B cell (primary cell): ENCODE results near the gene GLG1. TPM values are rescaled to one million over a fixed set of nuclear protein-coding genes. Genes with fewer than 3 reads are reported as not detected.
A peak's percentile ranks its signal among the peaks of the same experiment; 100 is the strongest.

Experiments used
- ATAC-seq: fragments of 200-7000 bp; cut with Tn5 transposase; one replicate; pipeline ENCODE4 v1.10.0; 2021; ENCODE audit warnings: low read depth, mild to moderate bottlenecking, moderate number of reproducible peaks, moderate library complexity
- CTCF ChIA-PET: fragments of 350-600 bp; sonication (Branson Sonifier 250); formaldehyde crosslinking; loops from one replicate; lab custom pipeline; 2021; ENCODE audit warnings: antibody characterized with exemption, inconsistent platforms; lab: Charles Lee
- POLR2A ChIA-PET: fragments of 350-600 bp; sonication (Branson Sonifier 250); formaldehyde crosslinking; loops from one replicate; lab custom pipeline; 2021; ENCODE audit warnings: antibody characterized with exemption; lab: Charles Lee
- DNase-seq: peaks from one replicate; pipeline ENCODE4 v3.0.0; 2013
- H2AFZ ChIP-seq: 2 replicates; pipeline ENCODE4 v1.6.1; 2012; ENCODE audit warnings: mild to moderate bottlenecking, low read depth, low read length; ENCODE audit not compliant: insufficient read depth, poor library complexity, severe bottlenecking
- H3K27ac ChIP-seq, 2 donors: 1 replicate in 1 of 2; 2 replicates in 1 of 2; pipeline ENCODE4 v1.5.1; 2012 to 2013; ENCODE audit warnings: low read length in 2 of 2, mild to moderate bottlenecking in 2 of 2, moderate library complexity in 1 of 2
- H3K27me3 ChIP-seq, 4 experiments: fragments of 200-600 bp in 1 of 4; sonication (generic) in 1 of 4; replicated peaks in 1 of 4; 1 replicate in 2 of 4; 2 replicates in 2 of 4; pipeline versions ENCODE4 v1.6.1 to v1.7.0; 2013 to 2016; ENCODE audit warnings: low read length in 3 of 4, mild to moderate bottlenecking in 2 of 4, mixed read lengths in 1 of 4, moderate library complexity in 1 of 4; ENCODE audit not compliant: insufficient read depth in 4 of 4, control insufficient read depth in 3 of 4; ENCODE audit errors: control extremely low read depth in 1 of 4
- H3K36me3 ChIP-seq, 2 experiments: replicated peaks in 1 of 2; 1 replicate in 1 of 2; 2 replicates in 1 of 2; pipeline versions ENCODE4 v1.6.1 to v1.7.1; 2013; ENCODE audit warnings: low read length in 1 of 2; ENCODE audit not compliant: insufficient read depth in 2 of 2, control insufficient read depth in 1 of 2; ENCODE audit errors: control extremely low read depth in 1 of 2, extremely low read depth in 1 of 2
- H3K4me1 ChIP-seq, 2 donors: fragments of 200-600 bp in 1 of 2; sonication (generic) in 1 of 2; 1 replicate in 1 of 2; 2 replicates in 1 of 2; pipeline versions ENCODE4 v1.5.1 to v1.6.1; 2013 to 2017; ENCODE audit warnings: low read length in 2 of 2; ENCODE audit not compliant: control insufficient read depth in 2 of 2, insufficient read depth in 2 of 2
- H3K4me2 ChIP-seq: replicated peaks from 2 replicates; pipeline ENCODE3; 2012; ENCODE audit warnings: mild to moderate bottlenecking, low read depth, low read length; ENCODE audit not compliant: poor library complexity, severe bottlenecking
- H3K4me3 ChIP-seq, 5 experiments: fragments of 200-600 bp in 1 of 5; sonication (generic) in 1 of 5; 1 replicate in 3 of 5; 2 replicates in 2 of 5; pipeline versions ENCODE4 v1.5.1 to v1.7.0; 2011 to 2016; ENCODE audit warnings: low read length in 4 of 5, mild to moderate bottlenecking in 4 of 5, low read depth in 2 of 5, control low read depth in 1 of 5, moderate library complexity in 1 of 5; ENCODE audit not compliant: insufficient read depth in 1 of 5; ENCODE audit errors: control extremely low read depth in 1 of 5, extremely low read depth in 1 of 5
- H3K79me2 ChIP-seq: fragments of 200-600 bp; sonication (generic); one replicate; pipeline ENCODE4 v1.6.0; 2016; ENCODE audit warnings: low read length; ENCODE audit not compliant: control insufficient read depth, insufficient read depth
- H3K9ac ChIP-seq: fragments of 200-600 bp; sonication (generic); 2 replicates; pipeline ENCODE4 v1.6.1; 2017; ENCODE audit warnings: mild to moderate bottlenecking, low read length, moderate library complexity
- H3K9me3 ChIP-seq, 3 donors: one replicate each; pipeline versions ENCODE4 v1.6.1 to v1.7.1; 2013; ENCODE audit warnings: low read length in 2 of 3; ENCODE audit not compliant: control insufficient read depth in 2 of 3, insufficient read depth in 1 of 3; ENCODE audit errors: control extremely low read depth in 1 of 3
- H4K20me1 ChIP-seq: 2 replicates; pipeline ENCODE4 v1.6.0; 2012; ENCODE audit warnings: mild to moderate bottlenecking, low read length; ENCODE audit not compliant: insufficient read depth, control insufficient read depth, poor library complexity, severe bottlenecking
- H3K27ac Mint-ChIP-seq: one replicate; pipeline ENCODE4 v1.8.0; 2021; ENCODE audit warnings: mixed read lengths
- H3K27me3 Mint-ChIP-seq: one replicate; pipeline ENCODE4 v1.8.0; 2021; ENCODE audit warnings: mixed read lengths
- H3K4me1 Mint-ChIP-seq: one replicate; pipeline ENCODE4 v1.8.0; 2021; ENCODE audit warnings: mixed read lengths
- H3K4me3 Mint-ChIP-seq: one replicate; pipeline ENCODE4 v1.8.0; 2021; ENCODE audit warnings: mixed read lengths
- H3K9me3 Mint-ChIP-seq: one replicate; pipeline ENCODE4 v1.8.0; 2022; ENCODE audit warnings: mixed read lengths; ENCODE audit not compliant: insufficient read depth
- CTCF ChIP-seq: fragments of 200-600 bp; IDR thresholded peaks from one replicate; pipeline ENCODE4 v1.8.0; 2022; ENCODE audit warnings: antibody characterized with exemption, mild to moderate bottlenecking
- EZH2 ChIP-seq: IDR thresholded peaks from 2 replicates; pipeline ENCODE4 v1.6.1; 2012; ENCODE audit warnings: borderline replicate concordance, low read depth, mild to moderate bottlenecking, moderate library complexity, low read length; ENCODE audit not compliant: insufficient read depth, poor library complexity, severe bottlenecking
- WGBS: methylation state at CpG from one replicate; pipeline ENCODE4 v1.1.5; 2013; ENCODE audit warnings: missing lambda C conversion rate; ENCODE audit not compliant: insufficient coverage; 5-methylcytosine and 5-hydroxymethylcytosine counted together
- intact Hi-C: fragments of 100-400 bp; cut with micrococcal nuclease; formaldehyde crosslinking; loops from one replicate; pipeline ENCODE4 v1.10.0; 2022
- polyA plus RNA-seq: library from polyadenylated mRNA; depleted of rRNA; stranded (reverse); fragments of >200 nt; gene quantifications from 2 replicates; pipeline ENCODE4 v1.2.3, GENCODE V29; 2012
- total RNA-seq, 2 donors: library from RNA; stranded (reverse); fragments of 120-200 nt in 1 of 2; gene quantifications; 1 replicate in 1 of 2; 2 replicates in 1 of 2; pipeline versions ENCODE4 v1.2.3 to v1.2.4, GENCODE V29; 2013 to 2022

Gene GLG1
- total and polyA plus RNA-seq, 2 donors (not counting 1 experiment from before 2014, with no cell fraction given): 28.3 to 114 TPM

- Histone ChIP-seq H2AFZ (no peak overlapping the region), H3K9me3 (no peaks in the 10 kb centered on the region), H3K27ac (no peak overlapping the region), H3K27me3 (no peaks in the 10 kb centered on the region), H3K36me3 (peaks cover 6 to 77% of the 10 kb centered on the region in 2 experiments), H3K4me1 (peaks cover 8 to 12% of the 10 kb centered on the region in 2 donors), H3K4me2 (no peak overlapping the region), H3K9ac (no peak overlapping the region), H3K79me2 (no peaks in the 10 kb centered on the region), H4K20me1 (no peaks in the 10 kb centered on the region), H3K4me3 (no peak overlapping the region)
- WGBS: 82% methylated on average over 5 of the region's 7 CpGs
- intact Hi-C loops: no loop called here
- Mint-ChIP-seq H3K4me3 (no peak overlapping the region), H3K27me3 (no peaks in the 10 kb centered on the region), H3K9me3 (no peaks in the 10 kb centered on the region), H3K27ac (no peak overlapping the region), H3K4me1 (peaks cover 12% of the 10 kb centered on the region)
- ATAC-seq (no peak), DNase-seq (no peak)
- ChIA-PET POLR2A (no interaction called here), CTCF (no interaction called here)
- TF ChIP-seq CTCF (no peak), EZH2 (no peak)
These were observed 141.6 kb downstream of the GLG1 start for GRCh38 chr16:74465281-74465680.

- Mint-ChIP-seq H3K9me3 (no peaks in the 10 kb centered on the region), H3K27ac (peak overlapping the region; percentile 71), H3K4me3 (no peak overlapping the region), H3K4me1 (peaks cover 12% of the 10 kb centered on the region), H3K27me3 (no peaks in the 10 kb centered on the region)
- no peaks in the 10 kb centered on the region for H4K20me1 ChIP-seq
- H3K9me3 ChIP-seq: no peaks in the 10 kb centered on the region
- peaks cover 8 to 12% of the 10 kb centered on the region in 2 donors for H3K4me1 ChIP-seq
- ATAC-seq (peak; percentile 91), DNase-seq (peak; percentile 74)
- ChIA-PET CTCF (no interaction called here), POLR2A (no interaction called here)
- TF ChIP-seq EZH2: no peak
- H3K36me3 ChIP-seq: peaks cover 9 to 73% of the 10 kb centered on the region in 2 experiments
- no peak overlapping the region for H3K9ac ChIP-seq
- intact Hi-C loops: no loop called here
- H3K4me3 ChIP-seq: no peak overlapping the region
- H2AFZ ChIP-seq: no peak overlapping the region
- H3K4me2 ChIP-seq: no peak overlapping the region
- H3K27me3 ChIP-seq: no peaks in the 10 kb centered on the region
- no CpG with 5 or more reads among the region's 2 CpGs for WGBS
- H3K27ac ChIP-seq: peak overlapping the region; percentile 18 to 56
- H3K79me2 ChIP-seq: no peaks in the 10 kb centered on the region
These were observed 143.0 kb downstream of the GLG1 start for GRCh38 chr16:74463888-74464287.
